Embryonic facial prominence (tissue), 1 donor: ENCODE results near the gene CACNA1C.

Experiments used
- DNase-seq: peaks from one replicate; pipeline ENCODE4 v3.0.0-alpha.2; 2016; ENCODE audit errors: extremely low spot score

The CACNA1C gene

GRCh38 chr12:2588345-2588744, 535.6 kb downstream of the CACNA1C start:
- DNase-seq = no peak

GRCh38 chr12:2589381-2589780, 536.6 kb downstream of the CACNA1C start:
- no peak for DNase-seq

- DNase-seq = no peak
Observed at GRCh38 chr12:2593045-2593444, 540.3 kb downstream of the CACNA1C start.

GRCh38 chr12:2596441-2596840, 543.7 kb downstream of the CACNA1C start:
- DNase-seq = no peak

GRCh38 chr12:2605301-2605700, 552.5 kb downstream of the CACNA1C start:
- no peak for DNase-seq

DNA sequence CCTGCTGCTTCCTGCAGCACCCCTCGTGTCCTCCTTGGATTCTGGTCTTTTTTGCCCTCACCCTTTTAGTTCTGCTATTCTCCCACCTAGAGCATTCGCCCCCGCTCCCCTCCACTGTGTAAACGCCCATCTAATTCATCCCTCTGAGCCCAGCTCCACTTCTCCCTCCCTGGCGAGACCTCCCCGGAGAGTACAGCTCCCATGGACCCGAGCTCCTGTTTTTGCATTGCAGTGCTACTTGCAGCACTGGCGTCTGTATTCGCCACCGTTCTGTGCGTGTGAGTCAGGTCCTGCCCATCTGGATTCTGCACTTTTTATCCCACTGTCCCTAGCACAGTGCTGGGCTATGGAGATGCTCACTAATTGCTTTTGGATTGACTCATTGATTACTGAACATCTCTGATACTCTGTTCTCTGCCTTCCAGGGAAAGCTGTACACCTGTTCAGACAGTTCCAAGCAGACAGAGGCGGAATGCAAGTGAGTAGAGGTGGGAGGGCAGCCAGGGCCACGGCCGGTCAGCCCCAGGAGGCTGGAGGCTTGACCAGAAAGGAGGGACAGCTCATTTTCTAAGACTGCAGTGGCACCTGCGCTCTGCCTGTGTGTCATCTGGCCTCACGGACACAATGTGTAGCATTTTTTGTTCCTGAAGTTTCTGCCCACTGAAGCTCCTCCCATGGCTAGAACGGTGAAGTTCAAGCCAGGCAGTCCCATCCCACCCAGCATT, 553.6 kb downstream of the CACNA1C start:
- no peak for DNase-seq

- no peak for DNase-seq
Observed at GRCh38 chr12:2607881-2608607, 555.3 kb downstream of the CACNA1C start.

GRCh38 chr12:2608608-2608945, 555.8 kb downstream of the CACNA1C start:
- no peak for DNase-seq

GRCh38 chr12:2609020-2609419, 556.2 kb downstream of the CACNA1C start:
- no peak for DNase-seq

DNA sequence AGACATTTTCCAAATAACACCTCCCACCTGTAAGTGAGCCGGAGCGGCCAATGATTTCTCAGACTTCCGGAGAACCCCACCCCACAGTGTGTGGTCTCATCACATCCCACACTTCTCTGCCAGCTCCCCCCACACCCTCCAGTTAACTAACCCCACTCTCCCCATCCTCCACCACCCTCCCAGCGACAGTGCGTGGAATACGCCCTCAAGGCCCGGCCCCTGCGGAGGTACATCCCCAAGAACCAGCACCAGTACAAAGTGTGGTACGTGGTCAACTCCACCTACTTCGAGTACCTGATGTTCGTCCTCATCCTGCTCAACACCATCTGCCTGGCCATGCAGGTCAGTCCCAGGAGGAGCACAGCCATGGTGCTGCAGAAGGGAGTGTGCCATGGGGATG, 557.6 kb downstream of the CACNA1C start:
- DNase-seq = no peak

DNA sequence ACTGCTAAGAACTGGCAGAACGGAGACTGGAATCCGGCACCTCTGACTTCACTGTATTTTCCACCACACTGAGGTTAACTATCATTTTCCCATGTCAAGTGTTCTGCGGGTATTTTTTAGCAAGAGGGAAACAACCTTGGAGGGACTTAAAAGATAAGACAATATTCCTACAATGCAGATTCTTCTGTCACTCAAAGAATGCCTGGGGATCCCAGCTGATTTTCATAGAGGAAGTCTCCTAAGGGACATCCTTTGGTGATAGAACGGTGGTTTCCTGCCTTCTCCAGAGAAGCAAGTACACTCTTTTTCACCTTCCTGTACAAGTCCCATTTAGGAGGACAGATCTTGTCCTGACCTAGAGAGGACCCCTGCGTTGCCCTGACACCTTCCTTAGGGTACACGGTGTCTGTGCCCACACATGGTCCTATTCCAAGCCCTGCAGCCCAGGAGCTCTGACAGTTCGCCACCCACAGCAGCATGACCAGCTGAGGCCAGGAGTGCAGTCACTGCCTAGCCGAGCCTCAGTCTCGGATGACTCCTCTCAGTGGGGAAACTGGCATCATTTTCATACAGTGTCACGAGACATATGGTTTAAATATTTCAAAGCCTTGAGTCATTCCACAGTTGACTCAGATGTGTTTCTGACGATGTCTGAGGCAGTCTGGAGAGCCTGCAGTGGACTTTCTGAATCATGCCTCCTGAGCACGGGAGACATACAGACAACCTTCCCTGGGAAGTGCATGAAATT, 560.7 kb downstream of the CACNA1C start:
- no peak for DNase-seq

DNA sequence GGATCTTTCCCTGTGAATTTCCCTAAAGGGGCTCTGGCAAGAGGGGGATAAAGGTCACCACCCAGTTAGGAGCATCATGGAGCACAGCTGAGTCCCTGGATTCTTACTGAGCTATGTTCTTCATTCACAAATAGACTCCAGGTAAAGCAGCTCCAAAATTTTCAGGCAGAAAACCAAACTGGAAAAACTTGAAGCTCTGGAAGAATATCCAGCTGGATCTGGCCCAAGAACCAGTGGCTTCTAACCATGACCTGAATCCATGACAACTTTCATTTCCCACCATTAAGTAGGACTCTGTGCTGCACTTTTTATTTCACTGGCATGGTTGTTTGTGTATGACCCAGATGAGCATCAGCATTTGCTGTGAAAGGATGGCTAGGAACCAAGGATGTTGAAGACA, 561.6 kb downstream of the CACNA1C start:
- no peak for DNase-seq

GRCh38 chr12:2615665-2616402, 563.0 kb downstream of the CACNA1C start:
- no peak for DNase-seq

DNA sequence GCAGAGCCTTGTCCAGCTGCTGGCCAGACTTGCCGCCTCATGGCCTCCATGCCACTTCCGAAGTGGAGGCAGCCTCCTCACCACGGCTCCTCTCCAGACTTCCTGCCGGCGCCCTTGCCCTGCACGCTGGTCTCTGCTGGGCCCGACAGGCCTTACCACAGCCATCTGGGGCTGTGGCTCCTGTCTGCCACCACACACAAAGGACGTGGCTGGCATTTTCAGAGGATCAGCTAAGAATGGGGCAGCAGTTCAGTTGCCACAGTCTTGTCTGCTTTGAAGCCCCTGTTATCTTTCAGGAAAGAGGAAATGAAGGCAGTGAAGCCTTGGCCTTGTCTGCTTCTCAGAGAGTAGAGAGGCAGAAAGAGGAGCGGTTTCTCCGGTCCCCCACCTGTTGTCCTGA, 564.0 kb downstream of the CACNA1C start:
- no peak for DNase-seq

DNA sequence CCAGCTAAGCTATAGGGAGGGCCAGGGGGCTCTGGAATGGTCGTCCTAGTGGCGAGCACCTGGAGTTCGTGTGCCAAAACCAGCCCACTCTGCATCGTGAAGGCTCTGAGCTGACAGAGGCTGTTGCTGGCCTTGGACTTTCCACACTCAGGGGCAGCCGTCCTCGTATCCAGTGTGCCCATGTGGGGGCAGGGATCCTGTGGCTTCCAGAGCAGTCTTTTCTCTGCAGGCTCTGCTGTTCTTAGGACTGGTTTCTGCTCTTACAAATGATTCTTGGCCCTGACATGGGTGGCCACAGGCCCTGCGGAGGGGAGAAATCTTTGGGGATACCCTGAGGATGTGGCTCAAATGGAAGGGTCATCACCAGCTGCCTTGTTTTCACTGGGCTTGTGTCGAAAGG, 564.6 kb downstream of the CACNA1C start:
- DNase-seq = no peak

GRCh38 chr12:2618291-2618995, 565.7 kb downstream of the CACNA1C start:
- DNase-seq = no peak

DNA sequence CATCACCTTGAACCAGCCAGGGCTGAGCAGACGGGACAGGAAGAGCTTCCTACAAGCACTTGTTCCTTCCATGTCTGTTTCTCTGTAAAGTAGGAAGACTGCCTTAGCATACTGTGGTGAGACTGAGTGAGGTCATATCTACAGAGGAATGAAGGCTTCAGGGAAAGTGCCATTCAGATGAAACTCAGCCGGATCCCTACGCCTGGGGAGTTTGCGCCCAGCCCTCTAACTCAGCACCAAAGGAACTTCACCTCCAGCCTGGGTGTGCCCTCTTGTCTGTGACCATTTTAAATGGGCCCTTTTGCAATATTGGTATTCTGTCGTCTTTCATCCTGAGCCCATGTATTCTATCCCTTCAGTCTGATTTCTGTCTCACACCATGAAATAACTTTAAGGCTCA, 566.3 kb downstream of the CACNA1C start:
- no peak for DNase-seq

GRCh38 chr12:2622460-2622859, 569.7 kb downstream of the CACNA1C start:
- DNase-seq = no peak

- no peak for DNase-seq
Observed at GRCh38 chr12:2623472-2623871, 570.7 kb downstream of the CACNA1C start.

- no peak for DNase-seq
Observed at GRCh38 chr12:2624543-2625288, 571.9 kb downstream of the CACNA1C start.

- no peak for DNase-seq
Observed at GRCh38 chr12:2625289-2625612, 572.5 kb downstream of the CACNA1C start.
